Mesendoderm (in vitro differentiated cells): ENCODE results near the gene PHLDA3.
"Not testable (repeated sequence)": the region's sequence is repeated elsewhere in the genome, so short reads cannot be mapped to it uniquely, and the experiment has no call there.

Experiments
- DNase-seq: peaks from one replicate; pipeline ENCODE4 v3.0.0; 2013
- H2AK5ac ChIP-seq: 2 replicates; pipeline ENCODE4 v1.6.1; 2013; ENCODE audit warnings: low read length, inconsistent platforms
- H2BK120ac ChIP-seq: 2 replicates; pipeline ENCODE4 v1.6.1; 2013; ENCODE audit warnings: low read depth, mild to moderate bottlenecking, low read length, moderate library complexity, mixed read lengths
- H2BK15ac ChIP-seq: replicated peaks from 2 replicates; pipeline ENCODE4 v1.6.1; 2013; ENCODE audit warnings: low read depth, mild to moderate bottlenecking, moderate library complexity
- H2BK5ac ChIP-seq: 2 replicates; pipeline ENCODE4 v1.6.1; 2013; ENCODE audit warnings: low read length, inconsistent platforms
- H3K18ac ChIP-seq: 2 replicates; pipeline ENCODE4 v1.6.1; 2013; ENCODE audit warnings: mild to moderate bottlenecking, low read length, mixed read lengths
- H3K23ac ChIP-seq: one replicate; pipeline ENCODE4 v1.6.1; 2013; ENCODE audit warnings: low read length
- H3K27ac ChIP-seq: 2 replicates; pipeline ENCODE4 v1.5.1; 2013; ENCODE audit warnings: low read depth, mild to moderate bottlenecking, inconsistent platforms, low read length, moderate library complexity
- H3K27me3 ChIP-seq: 2 replicates; pipeline ENCODE4 v1.6.1; 2013; ENCODE audit warnings: low read length, control low read depth, mild to moderate bottlenecking, inconsistent platforms; ENCODE audit not compliant: insufficient read depth, poor library complexity
- H3K36me3 ChIP-seq: 2 replicates; pipeline ENCODE4 v1.6.1; 2013; ENCODE audit warnings: low read length, inconsistent platforms; ENCODE audit not compliant: control insufficient read depth, insufficient read depth
- H3K4ac ChIP-seq: one replicate; pipeline ENCODE4 v1.6.1; 2013; ENCODE audit warnings: low read depth, mild to moderate bottlenecking, low read length, moderate library complexity
- H3K4me1 ChIP-seq: 2 replicates; pipeline ENCODE4 v1.6.1; 2013; ENCODE audit warnings: low read depth, low read length, inconsistent platforms; ENCODE audit not compliant: control insufficient read depth
- H3K4me2 ChIP-seq: 2 replicates; pipeline ENCODE4 v1.6.1; 2013; ENCODE audit warnings: low read length
- H3K4me3 ChIP-seq: 2 replicates; pipeline ENCODE4 v1.5.1; 2013; ENCODE audit warnings: mild to moderate bottlenecking, low read length
- H3K56ac ChIP-seq: one replicate; pipeline ENCODE4 v1.6.1; 2013; ENCODE audit warnings: low read length
- H3K79me1 ChIP-seq: 2 replicates; pipeline ENCODE4 v1.6.1; 2013; ENCODE audit warnings: low read length, inconsistent platforms
- H3K79me2 ChIP-seq: 2 replicates; pipeline ENCODE4 v1.6.1; 2013; ENCODE audit warnings: mild to moderate bottlenecking, low read length; ENCODE audit not compliant: control insufficient read depth, insufficient read depth
- H3K9ac ChIP-seq: 2 replicates; pipeline ENCODE4 v1.6.1; 2013; ENCODE audit warnings: low read length, inconsistent platforms
- H4K5ac ChIP-seq: one replicate; pipeline ENCODE4 v1.6.1; 2013; ENCODE audit warnings: low read length
- H4K8ac ChIP-seq: one replicate; pipeline ENCODE4 v1.6.1; 2013; ENCODE audit warnings: low read depth, mild to moderate bottlenecking, control low read depth, low read length, moderate library complexity
- WGBS: extraction: QIAGEN DNeasy Blood & Tissue Kit; methylation state at CpG from one replicate; pipeline ENCODE4 v1.1.7; 2013; ENCODE audit warnings: low lambda C conversion rate, missing lambda C conversion rate; ENCODE audit not compliant: insufficient coverage; ENCODE audit errors: extremely low coverage; 5-methylcytosine and 5-hydroxymethylcytosine counted together

Gene PHLDA3

DNA sequence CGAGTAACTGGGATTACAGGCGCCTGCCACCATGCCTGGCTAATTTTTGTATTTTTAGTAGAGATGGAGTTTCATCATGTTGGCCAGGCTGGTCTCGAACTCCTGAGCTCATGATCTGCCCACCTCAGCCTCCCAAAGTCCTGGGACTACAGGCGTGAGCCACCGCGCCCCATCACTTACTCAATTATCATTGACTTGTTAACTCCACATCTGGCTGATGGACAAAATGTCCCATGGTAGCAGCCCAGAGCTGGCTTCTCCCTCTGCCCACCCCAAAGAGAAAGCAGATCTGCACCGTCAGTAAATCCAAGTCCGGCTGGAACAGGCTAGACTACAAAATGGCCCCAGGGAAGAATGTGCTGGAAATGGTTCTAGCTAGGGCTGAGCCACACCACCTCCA is 3.3 kb upstream of the PHLDA3 start:
- H3K27me3 ChIP-seq, H2BK120ac ChIP-seq: not testable (repeated sequence)
- no CpG with 5 or more reads among the region's 8 CpGs for WGBS

DNA sequence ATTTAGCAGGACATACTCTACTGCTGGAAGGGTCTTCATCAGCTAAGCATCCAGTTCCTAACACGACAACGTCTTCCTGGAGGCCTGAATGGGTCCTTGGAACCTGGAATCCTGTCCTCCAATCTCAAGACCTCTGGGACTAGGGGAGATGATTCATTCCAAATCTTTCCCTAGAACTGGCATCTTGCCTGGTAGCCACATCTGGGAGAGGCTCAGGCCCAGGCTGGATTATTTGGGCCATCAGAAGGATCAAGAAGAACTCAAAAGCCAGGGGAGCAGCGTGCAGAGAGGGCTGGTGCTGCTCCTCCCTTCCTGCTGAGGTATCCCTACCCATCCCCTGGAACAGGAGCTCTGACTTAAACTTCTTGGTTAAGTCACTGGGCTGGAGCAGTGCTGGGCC is 2.8 kb upstream of the PHLDA3 start:
- Histone ChIP-seq H3K23ac (no peak overlapping the region), H3K79me1 (no peaks in the 10 kb centered on the region), H2BK5ac (no peak overlapping the region), H3K4me2 (no peak overlapping the region), H3K27me3 (peaks cover 8% of the 10 kb centered on the region), H3K4me3 (no peak overlapping the region), H3K79me2 (no peaks in the 10 kb centered on the region), H2BK120ac (no peak overlapping the region), H2BK15ac (no peak overlapping the region), H4K5ac (no peak overlapping the region), H4K8ac (no peak overlapping the region), H3K4me1 (peaks cover 3% of the 10 kb centered on the region), H3K27ac (no peak overlapping the region), H3K56ac (no peak overlapping the region), H3K4ac (no peak overlapping the region), H3K18ac (no peak overlapping the region), H3K9ac (no peak overlapping the region), H3K36me3 (no peaks in the 10 kb centered on the region), H2AK5ac (no peak overlapping the region)
- DNase-seq, result no peak
- WGBS, result no CpG with 5 or more reads among the region's 3 CpGs

More for the DNA sequence above, 3.3 kb upstream of the PHLDA3 start:
- not testable (repeated sequence) for H3K4me3 ChIP-seq, DNase-seq, H2AK5ac ChIP-seq, H3K79me1 ChIP-seq, H3K36me3 ChIP-seq, H4K8ac ChIP-seq, H3K4ac ChIP-seq, H3K9ac ChIP-seq, H3K18ac ChIP-seq, H2BK15ac ChIP-seq, H3K4me1 ChIP-seq, H2BK5ac ChIP-seq, H4K5ac ChIP-seq, H3K23ac ChIP-seq, H3K4me2 ChIP-seq, H3K56ac ChIP-seq, H3K27ac ChIP-seq, H3K79me2 ChIP-seq

DNA sequence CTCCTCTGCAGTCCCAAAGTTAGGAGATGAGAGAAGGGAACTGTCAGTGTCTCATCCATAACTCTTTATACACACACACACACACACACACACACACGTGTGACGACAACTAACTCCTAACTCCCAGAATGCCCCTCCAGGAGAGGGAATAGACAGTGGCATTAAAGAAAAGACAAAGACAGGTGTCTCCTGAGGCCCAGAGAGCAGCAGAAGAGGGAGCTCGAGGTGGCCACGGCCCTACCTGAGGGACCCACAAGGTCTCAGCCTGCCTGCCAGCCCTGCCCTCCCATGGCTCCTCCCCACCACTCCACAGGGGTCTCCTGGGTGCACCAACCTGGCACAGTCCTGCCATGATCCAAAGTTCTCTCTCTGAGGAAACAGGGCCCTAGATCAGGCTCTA is 1.6 kb upstream of the PHLDA3 start:
- H3K23ac ChIP-seq, result no peak overlapping the region
- no peaks in the 10 kb centered on the region for H3K36me3 ChIP-seq
- H3K4ac ChIP-seq, result no peak overlapping the region
- H3K27ac ChIP-seq, result no peak overlapping the region
- no peaks in the 10 kb centered on the region for H3K79me1 ChIP-seq
- H3K4me1 ChIP-seq, result peaks cover 3% of the 10 kb centered on the region
- H3K27me3 ChIP-seq, result peaks cover 8% of the 10 kb centered on the region
- no peak overlapping the region for H2BK15ac ChIP-seq
- no peak overlapping the region for H4K8ac ChIP-seq
- no peak overlapping the region for H3K9ac ChIP-seq
- H3K18ac ChIP-seq, result no peak overlapping the region
- no peak overlapping the region for H2AK5ac ChIP-seq
- H2BK5ac ChIP-seq, result no peak overlapping the region
- WGBS, result no CpG with 5 or more reads among the region's 4 CpGs
- H3K4me3 ChIP-seq, result no peak overlapping the region
- no peaks in the 10 kb centered on the region for H3K79me2 ChIP-seq
- no peak overlapping the region for H2BK120ac ChIP-seq
- DNase-seq, result no peak
- H3K56ac ChIP-seq, result no peak overlapping the region
- H3K4me2 ChIP-seq, result no peak overlapping the region
- H4K5ac ChIP-seq, result no peak overlapping the region

DNA sequence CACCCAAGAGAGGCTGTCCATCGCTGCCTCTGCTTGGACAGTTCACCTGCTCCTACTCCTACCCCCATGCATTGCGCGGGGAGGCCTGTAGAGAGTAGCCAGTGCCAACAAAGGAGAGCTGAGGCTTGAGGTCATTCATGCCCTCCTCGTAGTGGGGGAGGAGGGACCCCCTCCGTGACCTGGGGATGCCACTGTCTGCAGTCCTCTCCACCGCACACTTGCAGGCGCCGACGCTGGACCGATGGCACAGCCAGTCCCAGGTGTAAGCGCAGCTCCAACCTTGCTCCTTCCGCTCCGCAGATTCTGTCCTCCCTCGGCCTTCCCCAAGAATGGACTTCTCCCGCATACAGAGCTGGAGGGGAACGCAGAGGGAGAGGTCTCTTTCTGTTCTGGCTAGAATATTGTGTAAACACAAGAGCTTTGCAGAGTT is 672 bp upstream of the PHLDA3 start:
- H3K36me3 ChIP-seq, result no peaks in the 10 kb centered on the region
- no peak overlapping the region for H3K4me3 ChIP-seq
- H3K9ac ChIP-seq, result peak overlapping the region; percentile 14
- peak overlapping the region; percentile 81 for H3K4me2 ChIP-seq
- no CpG with 5 or more reads among the region's 16 CpGs for WGBS
- no peak overlapping the region for H3K27ac ChIP-seq
- no peak overlapping the region for H2BK5ac ChIP-seq
- peaks cover 3% of the 10 kb centered on the region for H3K4me1 ChIP-seq
- H3K23ac ChIP-seq, result no peak overlapping the region
- H3K4ac ChIP-seq, result no peak overlapping the region
- H2BK120ac ChIP-seq, result no peak overlapping the region
- H4K8ac ChIP-seq, result no peak overlapping the region
- peak; percentile 33 for DNase-seq
- no peaks in the 10 kb centered on the region for H3K79me1 ChIP-seq
- H3K27me3 ChIP-seq, result peaks cover 8% of the 10 kb centered on the region
- no peak overlapping the region for H4K5ac ChIP-seq
- H3K18ac ChIP-seq, result no peak overlapping the region
- no peaks in the 10 kb centered on the region for H3K79me2 ChIP-seq
- no peak overlapping the region for H2BK15ac ChIP-seq
- no peak overlapping the region for H2AK5ac ChIP-seq
- peak overlapping the region; percentile 91 for H3K56ac ChIP-seq

DNA sequence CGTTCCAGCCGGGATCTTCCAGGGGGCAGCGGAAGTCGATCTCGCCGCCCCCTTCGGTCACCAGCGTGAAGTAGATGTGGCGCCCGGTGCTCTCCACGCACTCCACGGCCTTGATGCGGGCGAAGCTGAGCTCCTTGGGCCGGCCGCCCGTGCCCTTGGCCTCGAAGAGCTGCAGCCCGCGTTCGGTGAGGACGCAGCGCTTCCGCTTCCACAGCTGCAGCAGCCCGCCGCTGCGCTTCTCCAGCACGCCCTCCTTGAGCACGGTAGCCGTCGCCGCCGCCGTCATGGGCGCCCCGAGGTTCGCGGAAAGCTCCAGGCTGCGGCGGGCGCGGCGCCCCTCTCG is 516 bp downstream of the PHLDA3 start:
- Histone ChIP-seq H3K23ac (peak overlapping the region; percentile 32), H3K9ac (peak overlapping the region; percentile 58), H3K18ac (peak overlapping the region; percentile 43), H3K36me3 (no peaks in the 10 kb centered on the region), H3K56ac (peak overlapping the region; percentile 91), H3K4ac (peak overlapping the region; percentile 20), H2BK120ac (no peak overlapping the region), H4K8ac (no peak overlapping the region), H3K79me2 (no peaks in the 10 kb centered on the region), H3K4me1 (peaks cover 3% of the 10 kb centered on the region), H2BK15ac (no peak overlapping the region), H3K4me2 (peak overlapping the region; percentile 81), H3K79me1 (no peaks in the 10 kb centered on the region), H3K27me3 (peaks cover 8% of the 10 kb centered on the region), H4K5ac (no peak overlapping the region), H2AK5ac (no peak overlapping the region), H2BK5ac (no peak overlapping the region), H3K4me3 (peak overlapping the region; percentile 15), H3K27ac (no peak overlapping the region)
- no CpG with 5 or more reads among the region's 44 CpGs for WGBS
- DNase-seq, result no peak

DNA sequence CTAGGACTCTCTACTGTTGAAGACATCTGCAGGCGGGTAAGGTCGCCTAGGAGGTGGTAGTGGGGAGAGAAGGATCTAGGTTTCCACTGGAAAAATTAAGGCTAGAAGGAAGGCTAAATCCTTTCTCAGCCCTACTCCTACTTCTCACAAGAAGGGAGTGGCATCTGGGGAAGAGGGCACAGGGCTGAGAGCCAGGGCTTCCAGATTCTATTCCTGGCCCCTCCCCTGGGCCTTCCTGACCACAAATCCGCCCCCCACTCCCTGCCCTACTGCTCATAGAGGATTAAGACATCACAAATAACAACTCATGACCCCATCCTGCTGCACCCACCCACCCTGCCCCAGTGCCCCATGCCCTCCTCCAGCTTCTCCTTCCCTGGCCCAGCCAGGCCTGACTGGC is 2.5 kb downstream of the PHLDA3 start:
- Histone ChIP-seq H3K36me3 (no peaks in the 10 kb centered on the region), H3K4me3 (no peak overlapping the region), H3K79me1 (no peaks in the 10 kb centered on the region), H3K18ac (no peak overlapping the region), H3K4me2 (no peak overlapping the region), H2BK15ac (no peak overlapping the region), H3K27ac (no peak overlapping the region), H2BK5ac (no peak overlapping the region), H2BK120ac (no peak overlapping the region), H3K4me1 (peaks cover 3% of the 10 kb centered on the region), H3K23ac (no peak overlapping the region), H2AK5ac (no peak overlapping the region), H3K56ac (no peak overlapping the region), H4K8ac (no peak overlapping the region), H4K5ac (no peak overlapping the region), H3K27me3 (peaks cover 8% of the 10 kb centered on the region), H3K9ac (no peak overlapping the region), H3K79me2 (no peaks in the 10 kb centered on the region), H3K4ac (no peak overlapping the region)
- no peak for DNase-seq
- WGBS, result no CpG with 5 or more reads among the region's 3 CpGs
